Glutamatergic neuron (in vitro differentiated cells): Measurements from ENCODE around the gene DPY19L3. TPM values are rescaled to one million over a fixed set of nuclear protein-coding genes. Genes with fewer than 3 reads are reported as not detected.

Experiments
- DNase-seq: peaks from one replicate; pipeline ENCODE4 v3.0.0; 2022
- H3K27ac Mint-ChIP-seq: one replicate; pipeline ENCODE4 v1.8.0; 2020; ENCODE audit warnings: mild to moderate bottlenecking, mixed read lengths, inconsistent platforms; ENCODE audit not compliant: unreplicated experiment
- H3K27me3 Mint-ChIP-seq: one replicate; pipeline ENCODE4 v1.8.0; 2020; ENCODE audit warnings: mild to moderate bottlenecking, moderate library complexity, mixed read lengths, inconsistent platforms; ENCODE audit not compliant: unreplicated experiment
- H3K36me3 Mint-ChIP-seq: one replicate; pipeline ENCODE4 v1.8.0; 2020; ENCODE audit warnings: mild to moderate bottlenecking, mixed read lengths, inconsistent platforms; ENCODE audit not compliant: unreplicated experiment
- H3K4me1 Mint-ChIP-seq: one replicate; pipeline ENCODE4 v1.8.0; 2020; ENCODE audit warnings: mild to moderate bottlenecking, low read depth, mixed read lengths, inconsistent platforms; ENCODE audit not compliant: unreplicated experiment
- H3K4me3 Mint-ChIP-seq: one replicate; pipeline ENCODE4 v1.8.0; 2020; ENCODE audit warnings: mild to moderate bottlenecking, mixed read lengths, inconsistent platforms; ENCODE audit not compliant: unreplicated experiment
- H3K9me3 Mint-ChIP-seq: one replicate; pipeline ENCODE4 v1.8.0; 2020; ENCODE audit warnings: mild to moderate bottlenecking, moderate library complexity, mixed read lengths, inconsistent platforms; ENCODE audit not compliant: unreplicated experiment
- CTCF ChIP-seq: fragments of 200-600 bp; sonication (generic); IDR thresholded peaks from one replicate; pipeline ENCODE4 v1.5.0; 2021; ENCODE audit not compliant: partially characterized antibody, unreplicated experiment
- long read RNA-seq: library from polyadenylated mRNA; unstranded; transcript quantifications from one replicate; pipeline ENCODE4 v2.0.0, GENCODE V29; 2020; ENCODE audit not compliant: unreplicated experiment
- total RNA-seq: library from RNA; stranded (reverse); fragmentation: NEBNext Ultra II Directional; extraction: Animal tissue kit (Norgen Biotek cat#: 25700); gene quantifications from one replicate; pipeline ENCODE4 v1.2.1, GENCODE V29; 2021; ENCODE audit not compliant: unreplicated experiment

DPY19L3 gene
- 51.1 TPM for total RNA-seq
- long read RNA-seq, partial matches to known transcripts, result 2 of 3 reads
- long read RNA-seq, other reads (novel, unspliced or antisense), result 1 of 3 reads

- no peak for TF ChIP-seq CTCF
- Mint-ChIP-seq H3K9me3 (peaks cover 8% of the 10 kb centered on the region), H3K4me3 (peak within 1 kb of the TSS; percentile 92), H3K4me1 (peaks cover 19% of the 10 kb centered on the region), H3K36me3 (no peaks in the 10 kb centered on the region), H3K27me3 (peaks cover 5% of the 10 kb centered on the region), H3K27ac (peak within 1 kb of the TSS; percentile 94)
- peak; percentile 97 for DNase-seq
Observed at GRCh38 chr19:32405431-32406160, at the start of gene DPY19L3. DPY19L3 (plus strand) TSS chr19:32405770; CDS start chr19:32408254, 2,484 bp downstream.

- no peak for DNase-seq
- H3K36me3 Mint-ChIP-seq, result no peaks in the 10 kb centered on the region
- peaks cover 2% of the 10 kb centered on the region for H3K9me3 Mint-ChIP-seq
- no peak overlapping the region for H3K4me3 Mint-ChIP-seq
- TF ChIP-seq CTCF, result no peak
- no peaks in the 10 kb centered on the region for H3K27me3 Mint-ChIP-seq
- H3K27ac Mint-ChIP-seq, result no peak overlapping the region
- no peaks in the 10 kb centered on the region for H3K4me1 Mint-ChIP-seq
Observed at GRCh38 chr19:32357720-32358119, 47.9 kb upstream of the DPY19L3 start.

- Mint-ChIP-seq H3K4me1 (no peaks in the 10 kb centered on the region), H3K27ac (no peak overlapping the region), H3K27me3 (no peaks in the 10 kb centered on the region)
Observed at GRCh38 chr19:32358321-32358720, 47.2 kb upstream of the DPY19L3 start.

GRCh38 chr19:32359581-32359980, 46.0 kb upstream of the DPY19L3 start:
- no peak overlapping the region for H3K4me3 Mint-ChIP-seq
- no peak for DNase-seq

More at GRCh38 chr19:32358321-32358720, 47.2 kb upstream of the DPY19L3 start:
- no peak overlapping the region for H3K4me3 Mint-ChIP-seq
- TF ChIP-seq CTCF, result no peak
- DNase-seq, result no peak
- peaks cover 2% of the 10 kb centered on the region for H3K9me3 Mint-ChIP-seq
- no peaks in the 10 kb centered on the region for H3K36me3 Mint-ChIP-seq

More at GRCh38 chr19:32359581-32359980, 46.0 kb upstream of the DPY19L3 start:
- Mint-ChIP-seq H3K36me3 (no peaks in the 10 kb centered on the region), H3K27ac (no peak overlapping the region), H3K4me1 (no peaks in the 10 kb centered on the region), H3K27me3 (no peaks in the 10 kb centered on the region), H3K9me3 (no peaks in the 10 kb centered on the region)
- TF ChIP-seq CTCF, result no peak
